GM18909 (cell line): ENCODE data around the gene ZNF787.

Source experiments
- ATAC-seq: cut with Tn5 transposase; IDR thresholded peaks from one replicate; pipeline ENCODE4 v1.9.1; 2021; ENCODE audit warnings: mild to moderate bottlenecking; ENCODE audit not compliant: unreplicated experiment, poor library complexity

The ZNF787 gene

GRCh38 chr19:56091751-56092546, 29.1 kb downstream of the ZNF787 start:
- ATAC-seq: no peak

GRCh38 chr19:56091066-56091490, 30.0 kb downstream of the ZNF787 start:
- ATAC-seq: no peak

GRCh38 chr19:56089344-56089743, 31.8 kb downstream of the ZNF787 start:
- ATAC-seq: no peak

- no peak for ATAC-seq
Measured at GRCh38 chr19:56088497-56089215, 32.4 kb downstream of the ZNF787 start.

GRCh38 chr19:56087647-56088496, 33.2 kb downstream of the ZNF787 start:
- ATAC-seq: no peak

GRCh38 chr19:56086671-56087430, 34.2 kb downstream of the ZNF787 start:
- no peak for ATAC-seq

GRCh38 chr19:56085571-56086275, 35.4 kb downstream of the ZNF787 start:
- no peak for ATAC-seq

- no peak for ATAC-seq
Measured at GRCh38 chr19:56084835-56085536, 36.1 kb downstream of the ZNF787 start.

- ATAC-seq: no peak
Measured at GRCh38 chr19:56083668-56084067, 37.4 kb downstream of the ZNF787 start.

- peak; percentile 72 for ATAC-seq
Measured at GRCh38 chr19:56080669-56081401, 40.3 kb downstream of the ZNF787 start.

- ATAC-seq: no peak
Measured at GRCh38 chr19:56079609-56080008, 41.5 kb downstream of the ZNF787 start.

GRCh38 chr19:56076498-56076897, 44.6 kb downstream of the ZNF787 start:
- no peak for ATAC-seq

GRCh38 chr19:56071151-56071550, 49.9 kb downstream of the ZNF787 start:
- ATAC-seq: no peak

- ATAC-seq: no peak
Measured at GRCh38 chr19:56069642-56070041, 51.5 kb downstream of the ZNF787 start.

GRCh38 chr19:56066152-56067023, 54.7 kb downstream of the ZNF787 start:
- ATAC-seq: no peak

GRCh38 chr19:56053596-56053995, 67.5 kb downstream of the ZNF787 start:
- no peak for ATAC-seq
